GM12878 (cell line): ENCODE data around the gene CGGBP1. TPM values are rescaled to one million over a fixed set of nuclear protein-coding genes. Genes with fewer than 3 reads are reported as not detected.

Experiments used
- ATAC-seq: fragments of 200-7000 bp; cut with Tn5 transposase; 3 replicates; pipeline ENCODE4 v1.9.1; 2020; ENCODE audit warnings: mild to moderate bottlenecking, moderate library complexity
- BruUV-seq: library from RNA; stranded (reverse); fragments of 400-500 nt; replicated peaks from 2 replicates; lab custom pipeline; 2021; lab: Mats Ljungman, UMichigan
- CTCF ChIA-PET: fragments of 300-600 bp; sonication (Branson Sonifier 250); formaldehyde crosslinking; extraction: SDS; loops from one replicate; lab custom pipeline; 2021; ENCODE audit warnings: inconsistent platforms; lab: Yijun Ruan, JAX
- POLR2A ChIA-PET: fragments of 350-600 bp; formaldehyde crosslinking; extraction: SDS; loops from one replicate; lab custom pipeline; 2021; ENCODE audit warnings: inconsistent platforms; lab: Charles Lee
- RAD21 ChIA-PET: fragments of 300-600 bp; sonication (Branson Sonifier 250); formaldehyde crosslinking; loops from one replicate; lab custom pipeline; 2023; ENCODE audit warnings: antibody characterized with exemption; ENCODE audit not compliant: unreplicated experiment; lab: Charles Lee
- SMC1A ChIA-PET: fragments of 300-600 bp; sonication (Branson Sonifier 250); formaldehyde crosslinking; loops from one replicate; lab custom pipeline; 2023; ENCODE audit not compliant: unreplicated experiment, uncharacterized antibody; lab: Charles Lee
- DNase-seq: peaks from one replicate; pipeline ENCODE4 v3.0.0-alpha.2; 2011; ENCODE audit warnings: low read depth, low spot score
- FAIRE-seq: peaks from 3 replicates; lab custom pipeline; 2011; peaks lifted over from hg19 to GRCh38; lab: Jason Lieb, UNC
- H2AFZ ChIP-seq: 2 replicates; pipeline ENCODE4 v1.6.0; 2011; ENCODE audit warnings: low read depth, low read length, control low read depth; ENCODE audit not compliant: control insufficient read depth
- H3K27ac ChIP-seq: 2 replicates; pipeline ENCODE4 v1.5.1; 2011; ENCODE audit warnings: control low read depth; ENCODE audit not compliant: control insufficient read depth, insufficient read depth
- H3K27me3 ChIP-seq, 2 experiments: replicated peaks in 1 of 2; 2 replicates each; pipeline versions ENCODE4 v1.6.0 to v1.6.1; 2011; ENCODE audit warnings: low read length in 1 of 2; ENCODE audit not compliant: control insufficient read depth in 2 of 2, insufficient read depth in 2 of 2
- H3K36me3 ChIP-seq, 2 experiments: 2 replicates each; pipeline ENCODE4 v1.5.1; 2011; ENCODE audit warnings: low read length in 1 of 2; ENCODE audit not compliant: control insufficient read depth in 2 of 2, insufficient read depth in 2 of 2
- H3K4me1 ChIP-seq: 2 replicates; pipeline ENCODE4 v1.6.1; 2011; ENCODE audit warnings: mild to moderate bottlenecking, low read length, moderate library complexity, mixed read lengths; ENCODE audit not compliant: control insufficient read depth, insufficient read depth
- H3K4me2 ChIP-seq: 2 replicates; pipeline ENCODE4 v1.6.0; 2011; ENCODE audit warnings: control low read depth; ENCODE audit not compliant: control insufficient read depth, insufficient read depth
- H3K4me3 ChIP-seq: fragments of 200-600 bp; sonication (generic); 2 replicates; pipeline ENCODE4 v1.5.1; 2016
- H3K79me2 ChIP-seq: 2 replicates; pipeline ENCODE4 v1.6.0; 2011; ENCODE audit warnings: low read length; ENCODE audit not compliant: control insufficient read depth, insufficient read depth
- H3K9ac ChIP-seq: 2 replicates; pipeline ENCODE4 v1.8.0; 2011; ENCODE audit warnings: low read length, control low read depth, mixed read lengths; ENCODE audit not compliant: control insufficient read depth, insufficient read depth
- H3K9me3 ChIP-seq: replicated peaks from 3 replicates; pipeline ENCODE4 v1.5.1; 2011; ENCODE audit warnings: mild to moderate bottlenecking, low read length; ENCODE audit not compliant: control insufficient read depth, insufficient read depth
- H4K20me1 ChIP-seq: 2 replicates; pipeline ENCODE4 v1.6.0; 2011; ENCODE audit not compliant: control insufficient read depth, insufficient read depth
- CREB1 ChIP-seq: IDR thresholded peaks from 2 replicates; pipeline ENCODE4 v1.6.1; 2012; ENCODE audit warnings: low read depth, mild to moderate bottlenecking, inconsistent platforms
- DPF2 ChIP-seq: fragments of 450-650 bp; IDR thresholded peaks from 2 replicates; pipeline ENCODE4 v1.6.1; 2017; ENCODE audit warnings: mild to moderate bottlenecking
- EZH2 ChIP-seq: IDR thresholded peaks from 2 replicates; pipeline ENCODE4 v1.6.1; 2012; ENCODE audit warnings: low read depth, mild to moderate bottlenecking, control low read depth, inconsistent platforms, low read length, borderline replicate concordance; ENCODE audit not compliant: control insufficient read depth
- FOXM1 ChIP-seq: IDR thresholded peaks from 2 replicates; pipeline ENCODE4 v1.6.1; 2012; ENCODE audit warnings: low read depth, mild to moderate bottlenecking, inconsistent platforms, low read length, moderate library complexity
- HDAC6 ChIP-seq: fragments of 200-600 bp; sonication (generic); IDR thresholded peaks from one replicate; pipeline ENCODE4 v1.8.0; 2017; ENCODE audit warnings: antibody characterized with exemption; ENCODE audit not compliant: unreplicated experiment
- MXI1 ChIP-seq: fragments of 150-350 bp; IDR thresholded peaks from 2 replicates; pipeline ENCODE4 v1.6.1; 2011; ENCODE audit warnings: low read depth, mild to moderate bottlenecking, inconsistent platforms, low read length, improper control_type of control experiment
- NFYB ChIP-seq: IDR thresholded peaks from 2 replicates; pipeline ENCODE4 v1.6.1; 2011; ENCODE audit warnings: low read depth, mild to moderate bottlenecking, low read length, improper control_type of control experiment, moderate library complexity; ENCODE audit not compliant: insufficient read depth
- SMAD5 ChIP-seq: IDR thresholded peaks from 2 replicates; pipeline ENCODE4 v1.6.1; 2016; ENCODE audit warnings: antibody characterized with exemption, low read depth
- SMARCA5 ChIP-seq: fragments of 450-650 bp; IDR thresholded peaks from 2 replicates; pipeline ENCODE4 v1.6.1; 2017; ENCODE audit warnings: mild to moderate bottlenecking
- WGBS: methylation state at CpG from one replicate; pipeline ENCODE4 v1.1.6; 2016; ENCODE audit warnings: low lambda C conversion rate; ENCODE audit not compliant: insufficient replicate concordance, insufficient coverage; ENCODE audit errors: missing lambda C conversion rate; 5-methylcytosine and 5-hydroxymethylcytosine counted together
- in situ Hi-C: fragments of 300-500 bp; cut with MboI; formaldehyde crosslinking; loops from 9 replicates; pipeline ENCODE4 v1.14.3; 2018; ENCODE audit warnings: mixed read lengths
- intact Hi-C: fragments of 100-400 bp; cut with micrococcal nuclease; formaldehyde crosslinking; loops from one replicate; pipeline ENCODE4 v1.14.2; 2022; ENCODE audit not compliant: unreplicated experiment
- polyA plus RNA-seq, 11 experiments: library from polyadenylated mRNA; depleted of rRNA in 4 of 11; unstranded in 6 of 11; stranded (reverse) in 5 of 11; fragments of >200 nt; fragmentation: Nextera tagmentation in 4 of 11; fragmentation: Illumina TruSeq in 1 of 11; extraction: Ambion mirVana in 4 of 11; extraction: Trizol in 1 of 11; gene quantifications; 1 replicate in 1 of 11; 2 replicates in 10 of 11; pipeline versions ENCODE4 v1.2.1 to v1.2.3, GENCODE V29; 2011 to 2016; ENCODE audit warnings: inconsistent platforms in 2 of 11, missing spikeins in 2 of 11, low read depth in 1 of 11
- total RNA-seq, 4 experiments: library from RNA; depleted of rRNA in 3 of 4; stranded (reverse); fragments of >200 nt in 3 of 4; fragmentation: Illumina TruSeq in 1 of 4; extraction: Trizol in 1 of 4; gene quantifications; 2 replicates each; pipeline versions ENCODE4 v1.2.1 to v1.2.3, GENCODE V29; 2013 to 2021

The CGGBP1 gene
- total and polyA plus RNA-seq, 10 of the 15 experiments (the other 5 are each of a cell fraction or from before 2014, with no cell fraction given), result 27.8 to 75.8 (median 50.4) TPM

GRCh38 chr3:88090681-88091080 lies 31.9 kb upstream of the CGGBP1 start:
- no peak for FAIRE-seq
- ATAC-seq, result no peak
- ChIA-PET RAD21 (no interaction called here), SMC1A (interaction anchor here (1.0 to 1.8 kb wide), 6 partner anchors 9 to 28 kb away, joined by 3 to 10 read pairs (median 4); no protein-coding TSS in a partner anchor), POLR2A (interaction anchor here (1.3 kb wide), 1 partner anchor 12 kb away, joined by 4 read pairs; no protein-coding TSS in a partner anchor), CTCF (interaction anchor here (1.2 to 2.8 kb wide), 4 partner anchors 17 to 857 kb away, joined by 3 to 17 read pairs (median 4); no protein-coding TSS in a partner anchor)
- no peaks in the 10 kb centered on the region for H3K4me1 ChIP-seq
- WGBS, result 79% methylated on average over 4 of the region's 4 CpGs
- no peaks in the 10 kb centered on the region; the same call in none of the 2 replicates for H3K79me2 ChIP-seq
- intact Hi-C loops (no loop called here), in situ Hi-C loops (no loop called here)
- H3K9ac ChIP-seq, result no peak overlapping the region
- BruUV-seq, result no TSS peak
- H3K4me3 ChIP-seq, result no peak overlapping the region
- H3K4me2 ChIP-seq, result no peak overlapping the region
- H3K36me3 ChIP-seq, result peaks cover 0 to 16% of the 10 kb centered on the region in 2 experiments; a peak in 3 of 4 replicates
- H3K9me3 ChIP-seq, result peaks cover 9% of the 10 kb centered on the region; the same call in 2 of the 3 replicates
- no peak for DNase-seq
- H3K27me3 ChIP-seq, result no peaks in the 10 kb centered on the region
- no peak overlapping the region for H3K27ac ChIP-seq
- no peaks in the 10 kb centered on the region for H4K20me1 ChIP-seq
- TF ChIP-seq NFYB (no peak), SMAD5 (no peak), SMARCA5 (no peak), CREB1 (no peak), DPF2 (no peak)
- no peak overlapping the region for H2AFZ ChIP-seq

GRCh38 chr3:88084097-88084501 lies 25.3 kb upstream of the CGGBP1 start:
- ATAC-seq, result no peak
- no peak for TF ChIP-seq HDAC6
- no peak for TF ChIP-seq FOXM1
- no peak for TF ChIP-seq MXI1
- no peak for TF ChIP-seq EZH2
- TF ChIP-seq, all 136 proteins: peak for 0
- no peak for FAIRE-seq
- BruUV-seq, result no TSS peak
- CTCF ChIA-PET, result interaction anchor here (4.2 kb wide), 1 partner anchor 29 kb away, joined by 16 read pairs; no protein-coding TSS in a partner anchor
- Histone ChIP-seq H3K4me1 (no peaks in the 10 kb centered on the region), H3K36me3 (peaks cover 0 to 7% of the 10 kb centered on the region in 2 experiments; a peak in 2 of 4 replicates), H3K4me2 (no peak overlapping the region), H3K4me3 (no peak overlapping the region), H3K79me2 (peaks cover 25% of the 10 kb centered on the region), H4K20me1 (no peaks in the 10 kb centered on the region), H2AFZ (no peak overlapping the region), H3K9me3 (no peaks in the 10 kb centered on the region; the same call in 1 of the 3 replicates), H3K9ac (no peak overlapping the region), H3K27ac (no peak overlapping the region), H3K27me3 (no peaks in the 10 kb centered on the region)
- POLR2A ChIA-PET, result interaction anchor here (0.6 to 1.0 kb wide), 2 partner anchors 12 to 34 kb away, joined by 3 to 6 read pairs; no protein-coding TSS in a partner anchor
- 100% methylated on average over 2 of the region's 2 CpGs for WGBS
- intact Hi-C loops, result no loop called here
- DNase-seq, result no peak
- in situ Hi-C loops, result no loop called here
- RAD21 ChIA-PET, result interaction anchor here (1.0 kb wide), 1 partner anchor 26 kb away, joined by 3 read pairs; the partner anchor contains the start of genes CGGBP1 and ZNF654
- SMC1A ChIA-PET, result interaction anchor here (1.0 to 1.4 kb wide), 5 partner anchors 11 to 39 kb away, joined by 3 to 4 read pairs (median 3); no protein-coding TSS in a partner anchor
